ENCODE data around the gene CSNK2B.

The CSNK2B gene

GRCh38 chr6:31665501-31666336, at the start of gene CSNK2B:
TSS of gene CSNK2B (plus strand) at chr6:31666080. CDS start at chr6:31666832, 752 bp downstream.
- peak; percentile 95 for DNase-seq

- DNase-seq = no peak
Observed at GRCh38 chr6:31617010-31617409, 48.9 kb upstream of the CSNK2B start.

- DNase-seq = peak; percentile 98
Observed at GRCh38 chr6:31619805-31620585, 45.9 kb upstream of the CSNK2B start.

GRCh38 chr6:31620586-31621319, 45.1 kb upstream of the CSNK2B start, which contains the start of gene PRRC2A:
TSS of gene PRRC2A (plus strand) at chr6:31620715. CDS start at chr6:31622790, 2,075 bp downstream.
- peak; percentile 65 for DNase-seq

- no peak for DNase-seq
Observed at GRCh38 chr6:31621320-31621939, 44.5 kb upstream of the CSNK2B start.

- no peak for DNase-seq
Observed at GRCh38 chr6:31621991-31622390, 43.9 kb upstream of the CSNK2B start.

- DNase-seq = no peak
Observed at GRCh38 chr6:31622684-31623091, 43.2 kb upstream of the CSNK2B start.

GRCh38 chr6:31624070-31624469, 41.8 kb upstream of the CSNK2B start:
- DNase-seq = no peak

- no peak for DNase-seq
Observed at GRCh38 chr6:31626952-31627351, 38.9 kb upstream of the CSNK2B start.

- DNase-seq = no peak
Observed at GRCh38 chr6:31627690-31628287, 38.1 kb upstream of the CSNK2B start.

GRCh38 chr6:31629014-31629413, 36.9 kb upstream of the CSNK2B start:
- no peak for DNase-seq

GRCh38 chr6:31630177-31630934, 35.5 kb upstream of the CSNK2B start:
- DNase-seq = no peak

GRCh38 chr6:31631209-31631608, 34.7 kb upstream of the CSNK2B start:
- no peak for DNase-seq

- no peak for DNase-seq
Observed at GRCh38 chr6:31631681-31632278, 34.1 kb upstream of the CSNK2B start.

GRCh38 chr6:31632279-31632946, 33.5 kb upstream of the CSNK2B start:
- DNase-seq = no peak

- no peak for DNase-seq
Observed at GRCh38 chr6:31633447-31633846, 32.4 kb upstream of the CSNK2B start.

- no peak for DNase-seq
Observed at GRCh38 chr6:31634131-31634530, 31.7 kb upstream of the CSNK2B start.

- no peak for DNase-seq
Observed at GRCh38 chr6:31634969-31635575, 30.8 kb upstream of the CSNK2B start.

GRCh38 chr6:31636698-31637596, 28.9 kb upstream of the CSNK2B start:
- DNase-seq = no peak

Measured in DMS79 (cell line).